HG03025 (cell line): ENCODE results near the gene JCAD.
"Not testable (repeated sequence)": the region's sequence is repeated elsewhere in the genome, so short reads cannot be mapped to it uniquely, and the experiment has no call there.

Experiments
- ATAC-seq: cut with Tn5 transposase; IDR thresholded peaks from one replicate; pipeline ENCODE4 v1.9.1; 2021; ENCODE audit warnings: mild to moderate bottlenecking, moderate library complexity; ENCODE audit not compliant: unreplicated experiment, low FRiP score

Gene JCAD

GRCh38 chr10:30059209-30060107 is at the start of gene JCAD:
JCAD (minus strand) TSS chr10:30059586; CDS start chr10:30047812, 11,774 bp downstream.
- ATAC-seq: no peak

GRCh38 chr10:30106987-30107386 is 47.6 kb upstream of the JCAD start:
- ATAC-seq: no peak

GRCh38 chr10:30103595-30104320 is 44.4 kb upstream of the JCAD start:
- ATAC-seq: no peak

DNA sequence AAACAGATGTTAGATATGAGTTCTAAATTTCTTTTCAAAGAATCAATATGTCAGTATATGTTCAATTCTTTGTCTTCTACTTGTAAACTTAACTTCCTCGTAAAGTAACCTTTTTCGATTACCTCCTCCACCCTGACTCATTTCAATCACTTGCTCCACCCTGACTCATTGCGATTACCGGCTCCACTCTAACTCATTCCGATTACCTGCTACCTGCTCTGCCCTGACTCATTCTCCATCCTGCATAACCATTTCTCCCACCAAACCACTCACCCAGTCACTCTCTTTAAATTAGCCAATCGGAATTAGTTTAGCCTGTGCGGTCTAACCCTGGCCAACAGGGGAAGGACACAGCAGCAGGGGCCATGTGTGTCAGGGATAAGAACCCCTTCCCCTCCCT is 40.3 kb upstream of the JCAD start:
- not testable (repeated sequence) for ATAC-seq

- ATAC-seq: no peak
Measured at GRCh38 chr10:30099101-30099500, 39.7 kb upstream of the JCAD start.

- no peak for ATAC-seq
Measured at GRCh38 chr10:30098629-30099028, 39.2 kb upstream of the JCAD start.

- ATAC-seq: no peak
Measured at GRCh38 chr10:30096564-30096963, 37.2 kb upstream of the JCAD start.

GRCh38 chr10:30095631-30096422 is 36.4 kb upstream of the JCAD start:
- ATAC-seq: no peak

GRCh38 chr10:30094601-30095000 is 35.2 kb upstream of the JCAD start:
- no peak for ATAC-seq

DNA sequence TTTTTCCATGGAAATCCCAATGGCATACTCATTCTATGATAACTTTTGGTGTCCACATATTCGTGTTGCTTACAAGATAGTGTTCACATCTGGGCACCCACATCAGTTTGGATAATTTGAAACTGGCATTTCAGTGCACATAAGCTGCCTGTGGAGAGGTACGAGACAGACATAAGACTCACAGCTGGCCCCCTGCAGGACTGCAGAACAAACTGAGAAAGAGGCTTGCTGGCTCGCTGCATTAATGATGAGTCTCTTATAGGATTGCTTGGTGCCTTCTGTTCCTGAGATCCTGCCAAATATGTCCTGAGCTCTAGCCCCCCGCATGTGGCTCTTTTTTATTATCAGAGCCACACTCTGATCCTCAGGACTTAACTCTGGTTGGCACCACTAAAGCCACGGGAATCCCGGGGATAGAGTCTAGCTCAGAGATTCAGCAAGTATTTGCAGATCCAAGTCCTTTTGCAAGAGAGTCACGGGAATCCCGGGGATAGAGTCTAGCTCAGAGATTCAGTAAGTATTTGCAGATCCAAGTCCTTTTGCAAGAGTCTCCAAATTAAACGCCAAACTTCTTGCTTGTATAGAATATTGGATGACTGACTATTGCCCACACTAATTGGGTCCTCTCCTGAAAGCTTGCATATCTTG is 34.0 kb upstream of the JCAD start:
- ATAC-seq: no peak

DNA sequence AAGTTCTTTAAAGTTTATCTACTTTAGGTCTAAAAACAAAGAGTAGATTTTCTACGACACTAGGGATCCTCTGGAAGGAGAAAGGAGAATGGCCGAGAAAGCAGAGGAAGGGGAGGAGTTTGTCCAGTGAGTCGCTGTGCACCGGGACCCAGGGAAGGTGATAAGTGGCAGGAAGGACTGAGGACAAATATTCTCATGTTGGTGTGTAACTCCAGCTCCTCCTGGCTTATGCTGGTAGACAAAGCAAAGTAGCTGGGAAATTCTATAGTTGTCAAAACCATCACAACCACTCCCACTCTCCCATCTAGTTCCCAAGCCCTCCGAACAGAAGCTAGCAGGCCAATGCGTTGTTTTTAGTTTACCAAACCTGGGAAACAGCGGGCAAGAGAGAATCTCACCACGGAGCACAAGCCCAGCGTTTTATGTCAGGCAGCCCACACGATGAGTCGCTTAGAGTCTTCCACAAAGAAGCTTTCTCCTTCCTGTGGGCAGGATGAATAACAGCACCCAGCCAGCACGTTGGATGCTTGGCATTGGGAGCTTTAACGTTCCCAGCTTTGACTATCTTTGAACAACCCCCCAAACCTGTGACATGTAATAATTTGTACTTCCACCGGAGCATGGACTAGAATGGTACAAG is 32.9 kb upstream of the JCAD start:
- ATAC-seq: no peak

DNA sequence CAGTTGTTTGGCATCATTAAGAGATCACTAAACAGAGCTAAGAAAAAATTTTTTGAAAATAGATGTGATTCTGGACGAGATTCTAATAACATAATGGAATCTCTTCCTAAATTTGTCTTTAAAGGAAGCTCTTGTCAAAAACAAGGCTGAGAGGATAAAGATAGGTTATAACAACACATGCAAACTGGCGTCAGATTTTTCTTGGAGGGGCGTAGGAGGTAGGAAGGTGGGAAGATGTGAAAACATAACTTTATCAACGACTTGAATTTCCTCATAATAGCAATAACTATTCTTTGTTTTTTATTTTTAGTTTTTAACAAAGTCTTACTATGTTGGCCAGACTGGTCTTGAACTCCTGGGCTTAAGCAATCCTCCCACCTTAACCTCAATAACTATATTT is 31.8 kb upstream of the JCAD start:
- no peak for ATAC-seq

DNA sequence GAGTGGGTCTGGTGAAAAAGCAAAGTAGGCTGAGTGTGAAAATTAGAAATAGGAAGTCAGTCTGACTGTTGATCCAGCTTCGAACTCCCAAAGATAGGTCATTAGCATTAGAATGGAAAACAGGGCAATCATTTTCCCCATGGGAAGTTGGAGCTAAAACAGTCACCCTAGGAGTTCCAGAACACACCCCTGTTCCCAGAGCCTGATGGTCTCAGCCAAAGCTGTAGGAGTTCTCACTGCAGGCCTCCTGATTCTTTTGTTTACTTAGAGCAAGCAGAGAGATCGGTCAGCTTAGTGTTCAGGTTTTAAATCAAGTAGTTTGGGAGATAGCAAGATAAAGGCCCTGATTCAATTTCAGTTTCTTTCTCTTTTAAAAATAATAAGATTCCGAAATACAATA is 28.8 kb upstream of the JCAD start:
- ATAC-seq: no peak

- no peak for ATAC-seq
Measured at GRCh38 chr10:30083934-30084333, 24.5 kb upstream of the JCAD start.

DNA sequence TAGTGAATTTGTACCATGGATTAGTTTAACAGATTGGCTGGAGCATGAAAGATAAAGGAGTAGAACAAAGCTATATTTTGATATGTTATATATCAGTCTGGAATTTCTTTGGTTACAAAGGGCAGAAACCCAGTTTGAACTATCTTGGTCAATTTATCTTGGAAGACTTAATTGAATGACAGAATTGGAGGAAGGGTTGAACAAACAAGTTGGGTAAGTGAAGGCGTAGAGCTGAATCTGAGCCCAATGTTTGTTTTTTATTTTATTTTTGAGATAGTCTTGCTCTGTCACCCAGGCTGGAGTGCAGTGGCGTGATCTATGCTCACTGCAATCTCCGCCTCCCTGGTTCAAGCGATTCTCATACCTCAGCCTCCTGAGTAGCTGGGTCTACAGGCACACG is 21.8 kb upstream of the JCAD start:
- ATAC-seq: no peak

DNA sequence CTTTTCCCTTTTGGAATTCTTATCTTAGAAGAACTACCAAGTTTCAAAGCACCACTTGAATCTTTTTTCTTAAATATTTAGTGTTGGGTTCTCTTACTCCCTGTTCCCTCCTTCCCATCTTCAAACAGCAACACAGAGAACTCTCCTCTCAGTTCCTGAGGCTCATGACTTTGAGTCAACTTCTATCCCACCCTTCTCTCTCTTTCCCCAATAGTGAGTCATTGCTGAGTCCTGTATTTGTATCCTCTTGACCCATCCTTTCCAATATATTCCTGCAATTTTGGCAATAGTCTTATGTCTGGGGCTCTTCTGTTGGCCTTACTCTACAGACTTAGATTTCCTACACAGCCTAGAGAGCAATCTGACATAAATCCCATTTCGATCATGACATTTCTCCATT is 20.8 kb upstream of the JCAD start:
- no peak for ATAC-seq

- ATAC-seq: no peak
Measured at GRCh38 chr10:30079408-30079807, 20.0 kb upstream of the JCAD start.

DNA sequence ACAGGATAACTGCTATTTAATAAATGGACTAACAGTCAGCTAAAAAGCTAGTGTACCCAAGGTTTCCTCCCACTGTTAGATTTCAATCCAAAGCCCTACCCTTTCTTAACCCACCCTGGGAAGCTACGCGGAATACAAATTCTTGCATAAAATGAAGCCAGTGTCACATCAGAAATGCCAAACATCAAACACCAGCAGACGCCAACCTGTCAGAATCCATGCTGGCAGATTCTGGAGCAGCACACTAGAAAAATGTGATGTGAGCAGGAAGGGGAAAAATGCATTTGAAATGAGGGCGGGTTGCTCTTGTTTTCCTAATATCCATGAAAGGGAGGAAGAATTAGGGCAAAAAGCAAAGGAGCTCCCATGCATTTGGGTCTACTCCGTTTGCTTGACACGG is 16.1 kb upstream of the JCAD start:
- ATAC-seq: no peak

- ATAC-seq: no peak
Measured at GRCh38 chr10:30074933-30075332, 15.5 kb upstream of the JCAD start.

DNA sequence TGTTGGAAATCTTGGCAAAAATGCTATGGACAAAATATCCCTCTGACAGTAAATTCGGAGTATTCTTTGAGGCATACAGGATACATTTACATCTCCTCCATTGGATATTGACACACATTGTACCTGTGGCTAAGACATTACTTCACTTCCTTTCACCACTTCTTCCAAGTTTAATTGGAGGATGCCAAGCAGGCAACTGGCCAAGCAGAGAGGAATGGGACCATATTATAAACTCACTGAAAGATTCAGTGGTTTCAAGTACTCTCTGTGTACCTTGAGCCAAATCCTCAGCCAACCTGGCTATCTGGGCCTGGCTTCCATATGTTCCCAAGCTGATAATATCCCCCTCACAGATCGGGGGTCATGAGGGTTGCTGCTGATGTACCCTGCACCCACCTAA is 14.7 kb upstream of the JCAD start:
- no peak for ATAC-seq
